Peyer's patch (tissue), 4 donors: Measurements from ENCODE around the gene IGF1R. TPM values are rescaled to one million over a fixed set of nuclear protein-coding genes. Genes with fewer than 3 reads are reported as not detected.

ENCODE experiments used
- DNase-seq, 3 donors: peaks; one replicate each; pipeline ENCODE4 v3.0.0-alpha.2; 2017 to 2019
- H3K27ac ChIP-seq, 4 donors: fragments of 200-600 bp; sonication (generic); one replicate each; pipeline ENCODE4 v1.5.1; 2016 to 2019
- H3K27me3 ChIP-seq, 2 donors: fragments of 200-600 bp; sonication (generic); one replicate each; pipeline ENCODE4 v1.5.1; 2019
- H3K36me3 ChIP-seq, 3 donors: fragments of 200-600 bp; sonication (generic); one replicate each; pipeline ENCODE4 v1.5.1; 2016 to 2019
- H3K4me1 ChIP-seq, 4 donors: fragments of 200-600 bp; sonication (generic); one replicate each; pipeline ENCODE4 v1.5.1; 2016 to 2019
- H3K4me3 ChIP-seq, 4 donors: fragments of 200-600 bp; sonication (generic); 1 replicate in 3 of 4; 2 replicates in 1 of 4; pipeline ENCODE4 v1.5.1; 2016 to 2019; ENCODE audit warnings: mild to moderate bottlenecking in 1 of 4
- H3K9me3 ChIP-seq, 4 donors: fragments of 200-600 bp; sonication (generic); one replicate each; pipeline ENCODE4 v1.5.1; 2016 to 2019; ENCODE audit warnings: mild to moderate bottlenecking in 1 of 4
- POLR2A ChIP-seq, 2 donors: fragments of 450-650 bp; IDR thresholded peaks; one replicate each; pipeline ENCODE4 v1.5.1; 2017; ENCODE audit warnings: antibody characterized with exemption in 2 of 2, mild to moderate bottlenecking in 2 of 2, moderate library complexity in 2 of 2
- total RNA-seq, 4 donors: library from RNA; depleted of rRNA; stranded (reverse); fragments of >200 nt; gene quantifications; one replicate each; pipeline ENCODE4 v1.1.0, GENCODE V29; 2016
- TF ChIP-seq, protein P1 (sequence below), 6 experiments: fragments of 450-650 bp in 4 of 6; fragments of 200-600 bp in 2 of 6; sonication (generic) in 1 of 6; IDR thresholded peaks; one replicate each; pipeline ENCODE4 v1.5.1; 2017 to 2019; ENCODE audit warnings: antibody characterized with exemption in 6 of 6, mild to moderate bottlenecking in 3 of 6, moderate library complexity in 1 of 6

IGF1R gene
- total RNA-seq, 4 donors from 2014 or later = 29.6 to 176 (median 88.1) TPM

DNA sequence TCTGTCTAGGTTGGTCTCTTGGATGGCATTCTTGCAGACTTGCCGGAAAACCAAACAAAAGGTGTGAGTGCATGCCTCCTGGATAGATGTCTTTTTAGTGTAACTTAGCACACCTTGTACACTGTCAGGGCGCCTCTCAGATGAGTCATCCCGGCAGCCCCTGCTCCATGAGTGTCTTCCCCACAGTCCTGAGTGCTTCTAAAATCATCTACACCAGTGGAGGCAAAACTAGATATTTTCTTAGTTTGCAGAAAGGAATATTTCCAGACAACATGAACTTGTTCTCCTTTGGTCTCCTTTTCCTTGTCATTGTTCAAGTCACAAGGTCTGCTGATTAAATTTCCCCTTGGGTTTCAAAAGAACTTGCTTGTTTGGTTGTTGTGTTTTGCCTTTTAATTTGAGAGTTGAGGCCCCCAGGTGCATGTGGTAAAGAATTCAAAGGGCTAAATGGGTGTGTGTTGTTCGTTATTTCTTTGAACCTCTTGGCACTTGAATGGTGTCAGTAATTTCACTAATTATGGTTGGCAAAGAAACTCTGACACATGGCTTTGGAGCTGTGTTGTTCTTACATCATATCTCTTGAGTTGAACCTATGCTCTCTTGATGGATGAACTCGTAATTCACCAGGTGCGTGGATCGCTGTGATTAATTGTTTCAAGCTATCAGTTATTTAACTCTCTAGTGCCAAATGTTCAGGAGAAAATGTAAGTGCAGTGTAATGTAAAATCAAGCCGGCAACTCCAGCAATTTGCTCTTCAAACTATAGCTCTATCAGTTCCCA lies 98.2 kb downstream of the IGF1R start:
- Histone ChIP-seq H3K36me3 (no peaks in the 10 kb centered on the region), H3K4me1 (peaks cover 0 to 21% (median 6%) of the 10 kb centered on the region in 4 donors), H3K9me3 (no peaks in the 10 kb centered on the region), H3K27ac (peak overlapping the region in 1 of 4 donors; percentile 45), H3K27me3 (no peaks in the 10 kb centered on the region), H3K4me3 (no peak overlapping the region)
- TF ChIP-seq, protein P1, sequence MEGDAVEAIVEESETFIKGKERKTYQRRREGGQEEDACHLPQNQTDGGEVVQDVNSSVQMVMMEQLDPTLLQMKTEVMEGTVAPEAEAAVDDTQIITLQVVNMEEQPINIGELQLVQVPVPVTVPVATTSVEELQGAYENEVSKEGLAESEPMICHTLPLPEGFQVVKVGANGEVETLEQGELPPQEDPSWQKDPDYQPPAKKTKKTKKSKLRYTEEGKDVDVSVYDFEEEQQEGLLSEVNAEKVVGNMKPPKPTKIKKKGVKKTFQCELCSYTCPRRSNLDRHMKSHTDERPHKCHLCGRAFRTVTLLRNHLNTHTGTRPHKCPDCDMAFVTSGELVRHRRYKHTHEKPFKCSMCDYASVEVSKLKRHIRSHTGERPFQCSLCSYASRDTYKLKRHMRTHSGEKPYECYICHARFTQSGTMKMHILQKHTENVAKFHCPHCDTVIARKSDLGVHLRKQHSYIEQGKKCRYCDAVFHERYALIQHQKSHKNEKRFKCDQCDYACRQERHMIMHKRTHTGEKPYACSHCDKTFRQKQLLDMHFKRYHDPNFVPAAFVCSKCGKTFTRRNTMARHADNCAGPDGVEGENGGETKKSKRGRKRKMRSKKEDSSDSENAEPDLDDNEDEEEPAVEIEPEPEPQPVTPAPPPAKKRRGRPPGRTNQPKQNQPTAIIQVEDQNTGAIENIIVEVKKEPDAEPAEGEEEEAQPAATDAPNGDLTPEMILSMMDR (IDR thresholded peaks at IDR 0.05) = no peak
- no peak for TF ChIP-seq POLR2A (IDR thresholded peaks at IDR 0.05)
- DNase-seq = no peak

DNA sequence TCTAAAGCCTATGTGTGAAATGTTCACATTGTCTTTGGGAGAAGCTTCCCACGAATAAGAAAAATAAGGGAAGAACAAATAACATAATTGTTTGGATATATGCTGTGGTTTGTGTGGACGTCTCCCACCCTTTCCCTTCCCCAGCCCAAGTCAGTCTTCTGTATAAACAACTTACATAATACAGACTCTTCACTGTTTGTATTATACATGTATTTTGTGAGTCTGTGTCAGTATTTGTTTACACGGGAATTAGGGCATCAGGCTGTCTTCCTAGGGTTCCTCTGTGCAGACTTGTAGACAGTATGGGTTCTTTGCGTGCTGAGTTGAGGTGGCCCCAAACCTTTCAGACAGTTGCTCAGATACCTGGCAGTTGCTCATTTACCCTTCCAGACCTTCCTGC lies 103.4 kb downstream of the IGF1R start:
- Histone ChIP-seq H3K36me3 (no peaks in the 10 kb centered on the region), H3K4me1 (no peaks in the 10 kb centered on the region), H3K27me3 (no peaks in the 10 kb centered on the region), H3K27ac (no peak overlapping the region), H3K4me3 (no peak overlapping the region), H3K9me3 (no peaks in the 10 kb centered on the region)
- no peak for TF ChIP-seq POLR2A (IDR thresholded peaks at IDR 0.05)
- TF ChIP-seq, protein P1 (IDR thresholded peaks at IDR 0.05) = no peak
- DNase-seq = no peak

DNA sequence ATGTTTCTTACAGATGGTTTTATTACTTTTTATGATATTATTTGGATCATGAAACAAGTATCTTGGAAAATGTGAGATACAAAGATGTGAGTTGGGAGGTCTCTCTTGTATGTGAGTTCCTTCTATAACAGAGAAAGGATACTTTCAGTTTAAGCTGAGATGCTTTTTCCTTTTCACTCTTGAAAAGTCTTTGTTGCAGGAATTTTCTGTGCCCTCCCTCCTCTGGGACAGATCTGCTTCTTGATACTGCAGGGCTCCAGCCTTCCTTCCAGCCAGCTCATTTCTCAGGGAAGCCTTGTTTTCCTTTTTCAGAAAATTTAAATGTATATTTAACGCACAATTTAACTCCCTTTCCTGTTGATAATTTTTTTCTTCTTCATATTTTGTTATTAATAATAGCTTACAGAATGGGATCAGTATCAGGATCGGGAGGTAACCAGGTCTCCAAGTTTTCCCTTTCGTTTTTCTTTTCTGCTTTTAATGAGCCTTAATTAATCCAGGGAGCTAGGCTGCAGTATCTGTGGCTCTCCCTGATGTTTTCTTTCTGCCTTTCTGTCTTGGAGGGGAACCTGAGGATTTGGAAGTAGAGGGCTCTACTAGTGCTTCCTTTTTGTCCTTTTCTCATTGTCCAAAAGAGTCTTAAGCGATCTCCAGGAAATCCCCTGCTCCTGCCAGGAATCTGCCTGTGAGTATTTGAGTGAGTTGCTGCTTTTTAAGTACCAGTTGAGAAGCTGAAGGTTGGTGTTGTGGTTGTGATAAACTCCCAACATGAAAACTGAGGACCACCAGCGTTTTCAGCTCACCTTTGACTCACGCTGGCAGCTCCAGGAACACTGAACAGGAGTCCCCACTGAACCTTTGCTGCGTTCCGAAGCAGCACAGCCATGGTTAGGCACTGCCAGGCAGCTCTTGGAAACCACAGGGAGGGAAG lies 105.7 kb downstream of the IGF1R start:
- no peaks in the 10 kb centered on the region for H3K27me3 ChIP-seq
- no peaks in the 10 kb centered on the region for H3K36me3 ChIP-seq
- DNase-seq = no peak
- no peak for TF ChIP-seq POLR2A (IDR thresholded peaks at IDR 0.05)
- TF ChIP-seq, protein P1 (IDR thresholded peaks at IDR 0.05) = no peak
- no peaks in the 10 kb centered on the region for H3K9me3 ChIP-seq
- no peaks in the 10 kb centered on the region for H3K4me1 ChIP-seq
- H3K4me3 ChIP-seq = no peak overlapping the region
- H3K27ac ChIP-seq = peak overlapping the region in 1 of 4 donors; percentile 15

DNA sequence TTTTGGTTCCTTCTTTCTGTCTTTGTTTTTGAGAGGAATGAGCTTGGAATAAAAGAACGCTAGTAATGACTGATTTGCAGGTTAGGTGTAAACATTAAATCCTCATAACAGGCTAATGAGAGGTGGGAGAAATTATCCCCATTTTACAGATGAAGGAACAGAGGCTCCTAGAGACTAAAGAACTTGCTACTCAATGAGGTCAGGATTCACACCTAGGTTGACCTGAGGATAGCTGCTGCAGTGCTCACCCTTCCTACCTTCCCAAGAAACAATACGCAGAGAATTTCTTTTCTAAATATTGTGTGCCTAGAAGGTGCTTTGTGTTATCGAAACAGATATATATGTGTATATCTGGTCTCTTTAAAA lies 106.3 kb downstream of the IGF1R start:
- H3K9me3 ChIP-seq = no peaks in the 10 kb centered on the region
- no peaks in the 10 kb centered on the region for H3K36me3 ChIP-seq
- H3K27me3 ChIP-seq = no peaks in the 10 kb centered on the region
- no peak for DNase-seq
- TF ChIP-seq, protein P1 (IDR thresholded peaks at IDR 0.05) = no peak
- TF ChIP-seq POLR2A (IDR thresholded peaks at IDR 0.05) = no peak
- H3K27ac ChIP-seq = peak overlapping the region in 1 of 4 donors; percentile 15
- H3K4me3 ChIP-seq = no peak overlapping the region
- no peaks in the 10 kb centered on the region for H3K4me1 ChIP-seq

DNA sequence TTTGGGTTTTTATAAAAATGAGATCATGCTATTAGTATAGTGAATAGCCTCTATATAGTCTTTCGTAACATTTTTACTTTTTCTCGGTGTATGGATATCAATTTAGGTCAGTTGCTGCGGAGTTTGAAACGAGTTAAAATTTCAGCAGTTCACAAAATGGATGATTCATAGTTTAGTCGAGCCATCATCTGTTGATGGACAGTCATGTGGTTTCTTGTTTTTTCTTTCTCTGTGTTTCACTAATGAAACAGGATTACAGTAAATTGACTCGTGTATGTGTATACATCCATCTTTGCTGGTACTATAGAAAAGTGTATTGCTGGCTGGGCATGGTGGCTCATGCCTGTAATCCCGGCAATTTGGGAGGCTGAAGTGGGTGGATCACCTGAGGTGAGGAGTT lies 106.8 kb downstream of the IGF1R start:
- no peak overlapping the region for H3K4me3 ChIP-seq
- no peak overlapping the region for H3K27ac ChIP-seq
- H3K9me3 ChIP-seq = no peaks in the 10 kb centered on the region
- no peaks in the 10 kb centered on the region for H3K4me1 ChIP-seq
- no peaks in the 10 kb centered on the region for H3K36me3 ChIP-seq
- no peaks in the 10 kb centered on the region for H3K27me3 ChIP-seq
- no peak for DNase-seq
- TF ChIP-seq POLR2A (IDR thresholded peaks at IDR 0.05) = no peak
- TF ChIP-seq, protein P1 (IDR thresholded peaks at IDR 0.05) = no peak
